GM12878 (cell line): ENCODE results near the gene NR1D1. TPM values are rescaled to one million over a fixed set of nuclear protein-coding genes. Genes with fewer than 3 reads are reported as not detected.

Experiments
- ATAC-seq: fragments of 200-7000 bp; cut with Tn5 transposase; 3 replicates; pipeline ENCODE4 v1.9.1; 2020; ENCODE audit warnings: mild to moderate bottlenecking, moderate library complexity
- BruUV-seq: library from RNA; stranded (reverse); fragments of 400-500 nt; replicated peaks from 2 replicates; lab custom pipeline; 2021; lab: Mats Ljungman, UMichigan
- CTCF ChIA-PET: fragments of 300-600 bp; sonication (Branson Sonifier 250); formaldehyde crosslinking; extraction: SDS; loops from one replicate; lab custom pipeline; 2021; ENCODE audit warnings: inconsistent platforms; lab: Yijun Ruan, JAX
- POLR2A ChIA-PET: fragments of 350-600 bp; formaldehyde crosslinking; extraction: SDS; loops from one replicate; lab custom pipeline; 2021; ENCODE audit warnings: inconsistent platforms; lab: Charles Lee
- RAD21 ChIA-PET: fragments of 300-600 bp; sonication (Branson Sonifier 250); formaldehyde crosslinking; loops from one replicate; lab custom pipeline; 2023; ENCODE audit warnings: antibody characterized with exemption; ENCODE audit not compliant: unreplicated experiment; lab: Charles Lee
- SMC1A ChIA-PET: fragments of 300-600 bp; sonication (Branson Sonifier 250); formaldehyde crosslinking; loops from one replicate; lab custom pipeline; 2023; ENCODE audit not compliant: unreplicated experiment, uncharacterized antibody; lab: Charles Lee
- DNase-seq: peaks from one replicate; pipeline ENCODE4 v3.0.0-alpha.2; 2011; ENCODE audit warnings: low read depth, low spot score
- FAIRE-seq: peaks from 3 replicates; lab custom pipeline; 2011; peaks lifted over from hg19 to GRCh38; lab: Jason Lieb, UNC
- H2AFZ ChIP-seq: 2 replicates; pipeline ENCODE4 v1.6.0; 2011; ENCODE audit warnings: low read depth, low read length, control low read depth; ENCODE audit not compliant: control insufficient read depth
- H3K27ac ChIP-seq: 2 replicates; pipeline ENCODE4 v1.5.1; 2011; ENCODE audit warnings: control low read depth; ENCODE audit not compliant: control insufficient read depth, insufficient read depth
- H3K27me3 ChIP-seq, 2 experiments: replicated peaks in 1 of 2; 2 replicates each; pipeline versions ENCODE4 v1.6.0 to v1.6.1; 2011; ENCODE audit warnings: low read length in 1 of 2; ENCODE audit not compliant: control insufficient read depth in 2 of 2, insufficient read depth in 2 of 2
- H3K36me3 ChIP-seq, 2 experiments: 2 replicates each; pipeline ENCODE4 v1.5.1; 2011; ENCODE audit warnings: low read length in 1 of 2; ENCODE audit not compliant: control insufficient read depth in 2 of 2, insufficient read depth in 2 of 2
- H3K4me1 ChIP-seq: 2 replicates; pipeline ENCODE4 v1.6.1; 2011; ENCODE audit warnings: mild to moderate bottlenecking, low read length, moderate library complexity, mixed read lengths; ENCODE audit not compliant: control insufficient read depth, insufficient read depth
- H3K4me2 ChIP-seq: 2 replicates; pipeline ENCODE4 v1.6.0; 2011; ENCODE audit warnings: control low read depth; ENCODE audit not compliant: control insufficient read depth, insufficient read depth
- H3K4me3 ChIP-seq: fragments of 200-600 bp; sonication (generic); 2 replicates; pipeline ENCODE4 v1.5.1; 2016
- H3K79me2 ChIP-seq: 2 replicates; pipeline ENCODE4 v1.6.0; 2011; ENCODE audit warnings: low read length; ENCODE audit not compliant: control insufficient read depth, insufficient read depth
- H3K9ac ChIP-seq: 2 replicates; pipeline ENCODE4 v1.8.0; 2011; ENCODE audit warnings: low read length, control low read depth, mixed read lengths; ENCODE audit not compliant: control insufficient read depth, insufficient read depth
- H3K9me3 ChIP-seq: replicated peaks from 3 replicates; pipeline ENCODE4 v1.5.1; 2011; ENCODE audit warnings: mild to moderate bottlenecking, low read length; ENCODE audit not compliant: control insufficient read depth, insufficient read depth
- H4K20me1 ChIP-seq: 2 replicates; pipeline ENCODE4 v1.6.0; 2011; ENCODE audit not compliant: control insufficient read depth, insufficient read depth
- E4F1 ChIP-seq: fragments of 450-650 bp; IDR thresholded peaks from 2 replicates; pipeline ENCODE4 v1.6.1; 2018; ENCODE audit warnings: borderline replicate concordance, mild to moderate bottlenecking; ENCODE audit not compliant: partially characterized antibody
- FOXK2 ChIP-seq: fragments of 450-650 bp; IDR thresholded peaks from 2 replicates; pipeline ENCODE4 v1.6.1; 2017; ENCODE audit warnings: mild to moderate bottlenecking, moderate library complexity
- GATAD2B ChIP-seq: fragments of 450-650 bp; conservative IDR thresholded peaks from 2 replicates; pipeline ENCODE4 v1.6.1; 2017; ENCODE audit warnings: low read depth, mild to moderate bottlenecking, moderate library complexity
- IKZF1 ChIP-seq: fragments of 450-650 bp; conservative IDR thresholded peaks from 2 replicates; pipeline ENCODE4 v1.6.1; 2017; ENCODE audit warnings: antibody characterized with exemption, mild to moderate bottlenecking
- KAT2A ChIP-seq: conservative IDR thresholded peaks from 2 replicates; pipeline ENCODE4 v1.6.1; 2011; ENCODE audit warnings: low read depth, low read length; ENCODE audit not compliant: control insufficient read depth
- NR2C1 ChIP-seq: fragments of 450-650 bp; IDR thresholded peaks from 2 replicates; pipeline ENCODE4 v1.6.1; 2017; ENCODE audit warnings: antibody characterized with exemption, mild to moderate bottlenecking, moderate library complexity
- NRF1 ChIP-seq: conservative IDR thresholded peaks from 2 replicates; pipeline ENCODE4 v1.6.1; 2011; ENCODE audit warnings: mild to moderate bottlenecking, low read depth, low read length, improper control_type of control experiment
- WRNIP1 ChIP-seq: IDR thresholded peaks from 2 replicates; pipeline ENCODE4 v1.6.1; 2011; ENCODE audit warnings: low read depth, low read length, improper control_type of control experiment, borderline replicate concordance
- WGBS: methylation state at CpG from one replicate; pipeline ENCODE4 v1.1.6; 2016; ENCODE audit warnings: low lambda C conversion rate; ENCODE audit not compliant: insufficient replicate concordance, insufficient coverage; ENCODE audit errors: missing lambda C conversion rate; 5-methylcytosine and 5-hydroxymethylcytosine counted together
- in situ Hi-C: fragments of 300-500 bp; cut with MboI; formaldehyde crosslinking; loops from 9 replicates; pipeline ENCODE4 v1.14.3; 2018; ENCODE audit warnings: mixed read lengths
- intact Hi-C: fragments of 100-400 bp; cut with micrococcal nuclease; formaldehyde crosslinking; loops from one replicate; pipeline ENCODE4 v1.14.2; 2022; ENCODE audit not compliant: unreplicated experiment
- polyA plus RNA-seq, 11 experiments: library from polyadenylated mRNA; depleted of rRNA in 4 of 11; unstranded in 6 of 11; stranded (reverse) in 5 of 11; fragments of >200 nt; fragmentation: Nextera tagmentation in 4 of 11; fragmentation: Illumina TruSeq in 1 of 11; extraction: Ambion mirVana in 4 of 11; extraction: Trizol in 1 of 11; gene quantifications; 1 replicate in 1 of 11; 2 replicates in 10 of 11; pipeline versions ENCODE4 v1.2.1 to v1.2.3, GENCODE V29; 2011 to 2016; ENCODE audit warnings: inconsistent platforms in 2 of 11, missing spikeins in 2 of 11, low read depth in 1 of 11
- total RNA-seq, 4 experiments: library from RNA; depleted of rRNA in 3 of 4; stranded (reverse); fragments of >200 nt in 3 of 4; fragmentation: Illumina TruSeq in 1 of 4; extraction: Trizol in 1 of 4; gene quantifications; 2 replicates each; pipeline versions ENCODE4 v1.2.1 to v1.2.3, GENCODE V29; 2013 to 2021

The NR1D1 gene
- total and polyA plus RNA-seq, 10 of the 15 experiments (the other 5 are each of a cell fraction or from before 2014, with no cell fraction given): 0.10 to 3.4 (median 0.94) TPM

- TF ChIP-seq GATAD2B: no peak
- POLR2A ChIA-PET: interaction anchor here (0.6 to 1.5 kb wide), 2 partner anchors 19 to 26 kb away, joined by 4 to 6 read pairs; partner anchors contain the start of genes MED24 and NR1D1
- 21% methylated on average over 4 of the region's 8 CpGs for WGBS
Measured at GRCh38 chr17:40074175-40074512, 26.2 kb downstream of the NR1D1 start.

GRCh38 chr17:40073454-40074174 lies 26.8 kb downstream of the NR1D1 start:
- CTCF ChIA-PET: interaction anchor here (0.6 to 15.2 kb wide), 9 partner anchors 11 to 487 kb away, joined by 3 to 142 read pairs (median 42); partner anchors contain the start of genes MED24, NR1D1 and THRA
- 66% methylated on average over 7 of the region's 7 CpGs for WGBS
- H3K27ac ChIP-seq: no peak overlapping the region

More at GRCh38 chr17:40074175-40074512, 26.2 kb downstream of the NR1D1 start:
- Histone ChIP-seq H3K4me2 (no peak overlapping the region), H3K36me3 (no peaks in the 10 kb centered on the region), H3K27ac (no peak overlapping the region), H3K4me3 (no peak overlapping the region), H3K27me3 (no peaks in the 10 kb centered on the region), H2AFZ (no peak overlapping the region), H3K9ac (no peak overlapping the region), H3K79me2 (no peaks in the 10 kb centered on the region), H3K9me3 (no peaks in the 10 kb centered on the region), H3K4me1 (peaks cover 19% of the 10 kb centered on the region), H4K20me1 (no peaks in the 10 kb centered on the region)
- ChIA-PET RAD21 (interaction anchor here (0.7 to 3.8 kb wide), 5 partner anchors 9 to 59 kb away, joined by 3 to 42 read pairs (median 15); partner anchors contain the start of genes CSF3, MED24 and THRA), CTCF (interaction anchor here (1.1 to 15.2 kb wide), 12 partner anchors 10 to 201 kb away, joined by 3 to 142 read pairs (median 30); partner anchors contain the start of genes MED24, NR1D1 and THRA), SMC1A (interaction anchor here (0.9 to 6.4 kb wide), 7 partner anchors 9 to 38 kb away, joined by 3 to 56 read pairs (median 12); partner anchors contain the start of genes MED24, NR1D1 and THRA)
- in situ Hi-C loops (no loop called here), intact Hi-C loops (no loop called here)
- DNase-seq (no peak), FAIRE-seq (no peak), ATAC-seq (no peak)
- no TSS peak for BruUV-seq

More at GRCh38 chr17:40073454-40074174, 26.8 kb downstream of the NR1D1 start:
- no peak for ATAC-seq
- peaks cover 24% of the 10 kb centered on the region for H3K4me1 ChIP-seq
- FAIRE-seq: no peak
- H4K20me1 ChIP-seq: no peaks in the 10 kb centered on the region
- H3K36me3 ChIP-seq: no peaks in the 10 kb centered on the region
- BruUV-seq: no TSS peak
- H3K4me3 ChIP-seq: no peak overlapping the region
- H3K79me2 ChIP-seq: no peaks in the 10 kb centered on the region
- in situ Hi-C loops: no loop called here
- no peak for TF ChIP-seq IKZF1
- TF ChIP-seq E4F1: no peak
- no peak for TF ChIP-seq WRNIP1
- TF ChIP-seq KAT2A: no peak
- no peak for TF ChIP-seq NRF1
- TF ChIP-seq FOXK2: no peak
- no peak for TF ChIP-seq NR2C1
- no peaks in the 10 kb centered on the region for H3K27me3 ChIP-seq
- no peak overlapping the region for H3K4me2 ChIP-seq
- DNase-seq: no peak
- SMC1A ChIA-PET: interaction anchor here (0.9 to 6.4 kb wide), 7 partner anchors 8 to 38 kb away, joined by 3 to 56 read pairs (median 11); partner anchors contain the start of genes MED24, NR1D1 and THRA
- POLR2A ChIA-PET: interaction anchor here (0.6 to 0.7 kb wide), 2 partner anchors 9 to 19 kb away, joined by 4 to 6 read pairs; partner anchors contain the start of gene MED24
- RAD21 ChIA-PET: interaction anchor here (0.7 to 3.8 kb wide), 5 partner anchors 8 to 58 kb away, joined by 3 to 29 read pairs (median 3); partner anchors contain the start of genes CSF3, MED24 and THRA
- intact Hi-C loops: no loop called here
- H3K9ac ChIP-seq: no peak overlapping the region
- no peaks in the 10 kb centered on the region for H3K9me3 ChIP-seq
- H2AFZ ChIP-seq: no peak overlapping the region
